HepG2 (cell line): ENCODE measurements around the gene DUS2. TPM values are rescaled to one million over a fixed set of nuclear protein-coding genes. Genes with fewer than 3 reads are reported as not detected.

ENCODE experiments used
- FOXK1 ChIP-seq: sonication (generic); formaldehyde crosslinking; IDR thresholded peaks from 2 replicates; pipeline ENCODE4 v1.4.0; 2020; ENCODE audit warnings: low read depth, missing genetic modification reagents, borderline replicate concordance
- KAT8 ChIP-seq: IDR thresholded peaks from 2 replicates; pipeline ENCODE4 v1.6.1; 2016; ENCODE audit warnings: missing genetic modification reagents, missing compliant biosample characterization
- KMT2B ChIP-seq: IDR thresholded peaks from 2 replicates; pipeline ENCODE4 v1.6.1; 2016; ENCODE audit warnings: missing genetic modification reagents, missing compliant biosample characterization
- MYNN ChIP-seq: sonication (generic); formaldehyde crosslinking; IDR thresholded peaks from 2 replicates; pipeline ENCODE4 v1.4.0; 2020; ENCODE audit warnings: mild to moderate bottlenecking, low read depth, missing genetic modification reagents
- NR3C1 ChIP-seq: sonication (generic); formaldehyde crosslinking; IDR thresholded peaks from 2 replicates; pipeline ENCODE4 v1.4.0; 2020; ENCODE audit warnings: missing genetic modification reagents
- ZMYM4 ChIP-seq: sonication (generic); formaldehyde crosslinking; IDR thresholded peaks from 2 replicates; pipeline ENCODE4 v1.8.1; 2023; ENCODE audit warnings: mild to moderate bottlenecking, missing genetic modification reagents
- ZNF792 ChIP-seq: IDR thresholded peaks from 2 replicates; pipeline ENCODE4 v1.6.1; 2016
- polyA plus RNA-seq, 8 experiments: library from polyadenylated mRNA; depleted of rRNA in 3 of 8; stranded (reverse) in 7 of 8; unstranded in 1 of 8; fragments of >200 nt; fragmentation: Illumina TruSeq in 4 of 8; extraction: Trizol in 4 of 8; gene quantifications; 2 replicates each; pipeline versions ENCODE4 v1.2.1 to v1.2.3, GENCODE V29; 2011 to 2016; ENCODE audit warnings: low read depth in 4 of 8, missing spikeins in 1 of 8, mixed read lengths in 1 of 8; ENCODE audit not compliant: insufficient read depth in 1 of 8
- total RNA-seq, 5 experiments: library from RNA; depleted of rRNA; stranded (reverse); fragments of >200 nt; fragmentation: Illumina TruSeq; extraction: Trizol; gene quantifications; 2 replicates each; pipeline ENCODE4 v1.2.3, GENCODE V29; 2016; ENCODE audit warnings: low read depth in 1 of 5
- TF ChIP-seq, protein P1 (sequence below): IDR thresholded peaks from 2 replicates; pipeline ENCODE4 v1.6.1; 2016; ENCODE audit warnings: control low read depth
- TF ChIP-seq, protein P2 (sequence below): sonication (generic); formaldehyde crosslinking; IDR thresholded peaks from 2 replicates; pipeline ENCODE4 v1.5.0; 2020; ENCODE audit warnings: mild to moderate bottlenecking, missing genetic modification reagents
- TF ChIP-seq, protein P3 (sequence below): sonication (generic); formaldehyde crosslinking; IDR thresholded peaks from 2 replicates; pipeline ENCODE4 v1.4.0; 2020; ENCODE audit warnings: missing genetic modification reagents
- TF ChIP-seq, protein P4 (sequence below): sonication (generic); formaldehyde crosslinking; conservative IDR thresholded peaks from 2 replicates; pipeline ENCODE4 v1.4.0; 2020; ENCODE audit warnings: missing genetic modification reagents
- TF ChIP-seq, protein P5 (sequence below): sonication (generic); formaldehyde crosslinking; IDR thresholded peaks from 2 replicates; pipeline ENCODE4 v1.5.1; 2020; ENCODE audit warnings: missing genetic modification reagents, mild to moderate bottlenecking, borderline replicate concordance
- TF ChIP-seq, protein P6 (sequence below): sonication (generic); formaldehyde crosslinking; IDR thresholded peaks from 2 replicates; pipeline ENCODE4 v1.5.0; 2020; ENCODE audit warnings: mild to moderate bottlenecking, missing genetic modification reagents, borderline replicate concordance
- TF ChIP-seq, protein P7 (sequence below): sonication (generic); formaldehyde crosslinking; IDR thresholded peaks from 2 replicates; pipeline ENCODE4 v1.8.0; 2022; ENCODE audit warnings: mild to moderate bottlenecking, missing genetic modification reagents, moderate library complexity

Gene DUS2
- total and polyA plus RNA-seq, 2 of the 13 experiments (the other 11 are each of a cell fraction or from before 2014, with no cell fraction given): 17.8 to 25.1 TPM

DNA sequence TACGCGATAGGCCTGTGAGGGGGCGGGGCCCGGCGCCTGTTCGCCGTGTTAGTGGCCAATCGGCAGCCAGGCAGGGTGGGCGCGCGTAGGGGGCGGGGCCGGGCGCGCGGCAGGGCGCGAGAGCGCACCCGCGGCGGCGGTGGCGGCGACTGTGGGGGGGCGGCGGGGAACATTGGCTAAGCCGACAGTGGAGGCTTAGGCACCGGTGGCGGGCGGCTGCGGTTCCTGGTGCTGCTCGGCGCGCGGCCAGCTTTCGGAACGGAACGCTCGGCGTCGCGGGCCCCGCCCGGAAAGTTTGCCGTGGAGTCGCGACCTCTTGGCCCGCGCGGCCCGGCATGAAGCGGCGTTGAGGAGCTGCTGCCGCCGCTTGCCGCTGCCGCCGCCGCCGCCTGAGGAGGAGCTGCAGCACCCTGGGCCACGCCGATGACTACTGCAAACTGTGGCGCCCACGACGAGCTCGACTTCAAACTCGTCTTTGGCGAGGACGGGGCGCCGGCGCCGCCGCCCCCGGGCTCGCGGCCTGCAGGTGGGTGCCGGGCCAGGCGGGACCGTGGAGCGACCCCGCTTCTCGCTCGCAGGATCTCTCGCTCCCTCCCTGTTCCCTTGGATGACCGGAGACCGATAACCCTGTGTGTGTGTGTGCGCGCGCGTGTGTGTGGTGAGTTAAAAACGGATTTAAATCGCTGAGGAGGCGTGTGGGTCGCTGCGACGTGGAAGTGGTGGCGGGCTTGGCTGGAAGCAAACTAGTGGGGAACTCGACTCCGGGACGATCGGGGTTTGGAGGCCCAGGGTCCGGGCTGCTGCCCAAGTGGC is 62.4 kb downstream of the DUS2 start, which contains the start of gene NFATC3 (continued):
- TF ChIP-seq, protein P1, sequence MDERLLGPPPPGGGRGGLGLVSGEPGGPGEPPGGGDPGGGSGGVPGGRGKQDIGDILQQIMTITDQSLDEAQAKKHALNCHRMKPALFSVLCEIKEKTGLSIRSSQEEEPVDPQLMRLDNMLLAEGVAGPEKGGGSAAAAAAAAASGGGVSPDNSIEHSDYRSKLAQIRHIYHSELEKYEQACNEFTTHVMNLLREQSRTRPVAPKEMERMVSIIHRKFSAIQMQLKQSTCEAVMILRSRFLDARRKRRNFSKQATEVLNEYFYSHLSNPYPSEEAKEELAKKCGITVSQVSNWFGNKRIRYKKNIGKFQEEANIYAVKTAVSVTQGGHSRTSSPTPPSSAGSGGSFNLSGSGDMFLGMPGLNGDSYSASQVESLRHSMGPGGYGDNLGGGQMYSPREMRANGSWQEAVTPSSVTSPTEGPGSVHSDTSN (CRISPR knock-in tag): no peak
- no peak; the same call in 1 of the 2 replicates for TF ChIP-seq ZNF792 (CRISPR knock-in tag)
- TF ChIP-seq, protein P2, sequence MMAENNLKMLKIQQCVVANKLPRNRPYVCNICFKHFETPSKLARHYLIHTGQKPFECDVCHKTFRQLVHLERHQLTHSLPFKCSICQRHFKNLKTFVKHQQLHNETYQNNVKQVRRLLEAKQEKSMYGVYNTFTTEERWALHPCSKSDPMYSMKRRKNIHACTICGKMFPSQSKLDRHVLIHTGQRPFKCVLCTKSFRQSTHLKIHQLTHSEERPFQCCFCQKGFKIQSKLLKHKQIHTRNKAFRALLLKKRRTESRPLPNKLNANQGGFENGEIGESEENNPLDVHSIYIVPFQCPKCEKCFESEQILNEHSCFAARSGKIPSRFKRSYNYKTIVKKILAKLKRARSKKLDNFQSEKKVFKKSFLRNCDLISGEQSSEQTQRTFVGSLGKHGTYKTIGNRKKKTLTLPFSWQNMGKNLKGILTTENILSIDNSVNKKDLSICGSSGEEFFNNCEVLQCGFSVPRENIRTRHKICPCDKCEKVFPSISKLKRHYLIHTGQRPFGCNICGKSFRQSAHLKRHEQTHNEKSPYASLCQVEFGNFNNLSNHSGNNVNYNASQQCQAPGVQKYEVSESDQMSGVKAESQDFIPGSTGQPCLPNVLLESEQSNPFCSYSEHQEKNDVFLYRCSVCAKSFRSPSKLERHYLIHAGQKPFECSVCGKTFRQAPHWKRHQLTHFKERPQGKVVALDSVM (CRISPR knock-in tag): 0 out of 2 replicates have a peak, but pooled peaks have one; percentile 13
- TF ChIP-seq NR3C1: no peak
- no peak for TF ChIP-seq KAT8
- TF ChIP-seq, protein P3, sequence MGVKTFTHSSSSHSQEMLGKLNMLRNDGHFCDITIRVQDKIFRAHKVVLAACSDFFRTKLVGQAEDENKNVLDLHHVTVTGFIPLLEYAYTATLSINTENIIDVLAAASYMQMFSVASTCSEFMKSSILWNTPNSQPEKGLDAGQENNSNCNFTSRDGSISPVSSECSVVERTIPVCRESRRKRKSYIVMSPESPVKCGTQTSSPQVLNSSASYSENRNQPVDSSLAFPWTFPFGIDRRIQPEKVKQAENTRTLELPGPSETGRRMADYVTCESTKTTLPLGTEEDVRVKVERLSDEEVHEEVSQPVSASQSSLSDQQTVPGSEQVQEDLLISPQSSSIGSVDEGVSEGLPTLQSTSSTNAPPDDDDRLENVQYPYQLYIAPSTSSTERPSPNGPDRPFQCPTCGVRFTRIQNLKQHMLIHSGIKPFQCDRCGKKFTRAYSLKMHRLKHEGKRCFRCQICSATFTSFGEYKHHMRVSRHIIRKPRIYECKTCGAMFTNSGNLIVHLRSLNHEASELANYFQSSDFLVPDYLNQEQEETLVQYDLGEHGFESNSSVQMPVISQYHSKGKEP (CRISPR knock-in tag): no peak
- TF ChIP-seq, protein P4, sequence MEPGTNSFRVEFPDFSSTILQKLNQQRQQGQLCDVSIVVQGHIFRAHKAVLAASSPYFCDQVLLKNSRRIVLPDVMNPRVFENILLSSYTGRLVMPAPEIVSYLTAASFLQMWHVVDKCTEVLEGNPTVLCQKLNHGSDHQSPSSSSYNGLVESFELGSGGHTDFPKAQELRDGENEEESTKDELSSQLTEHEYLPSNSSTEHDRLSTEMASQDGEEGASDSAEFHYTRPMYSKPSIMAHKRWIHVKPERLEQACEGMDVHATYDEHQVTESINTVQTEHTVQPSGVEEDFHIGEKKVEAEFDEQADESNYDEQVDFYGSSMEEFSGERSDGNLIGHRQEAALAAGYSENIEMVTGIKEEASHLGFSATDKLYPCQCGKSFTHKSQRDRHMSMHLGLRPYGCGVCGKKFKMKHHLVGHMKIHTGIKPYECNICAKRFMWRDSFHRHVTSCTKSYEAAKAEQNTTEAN (CRISPR knock-in tag): no peak
- no peak for TF ChIP-seq MYNN (CRISPR knock-in tag)
- no peak for TF ChIP-seq KMT2B (CRISPR knock-in tag)
- TF ChIP-seq, protein P5, sequence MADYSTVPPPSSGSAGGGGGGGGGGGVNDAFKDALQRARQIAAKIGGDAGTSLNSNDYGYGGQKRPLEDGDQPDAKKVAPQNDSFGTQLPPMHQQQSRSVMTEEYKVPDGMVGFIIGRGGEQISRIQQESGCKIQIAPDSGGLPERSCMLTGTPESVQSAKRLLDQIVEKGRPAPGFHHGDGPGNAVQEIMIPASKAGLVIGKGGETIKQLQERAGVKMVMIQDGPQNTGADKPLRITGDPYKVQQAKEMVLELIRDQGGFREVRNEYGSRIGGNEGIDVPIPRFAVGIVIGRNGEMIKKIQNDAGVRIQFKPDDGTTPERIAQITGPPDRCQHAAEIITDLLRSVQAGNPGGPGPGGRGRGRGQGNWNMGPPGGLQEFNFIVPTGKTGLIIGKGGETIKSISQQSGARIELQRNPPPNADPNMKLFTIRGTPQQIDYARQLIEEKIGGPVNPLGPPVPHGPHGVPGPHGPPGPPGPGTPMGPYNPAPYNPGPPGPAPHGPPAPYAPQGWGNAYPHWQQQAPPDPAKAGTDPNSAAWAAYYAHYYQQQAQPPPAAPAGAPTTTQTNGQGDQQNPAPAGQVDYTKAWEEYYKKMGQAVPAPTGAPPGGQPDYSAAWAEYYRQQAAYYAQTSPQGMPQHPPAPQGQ (CRISPR knock-in tag): no peak
- TF ChIP-seq ZMYM4 (CRISPR knock-in tag): no peak
- TF ChIP-seq, protein P6, sequence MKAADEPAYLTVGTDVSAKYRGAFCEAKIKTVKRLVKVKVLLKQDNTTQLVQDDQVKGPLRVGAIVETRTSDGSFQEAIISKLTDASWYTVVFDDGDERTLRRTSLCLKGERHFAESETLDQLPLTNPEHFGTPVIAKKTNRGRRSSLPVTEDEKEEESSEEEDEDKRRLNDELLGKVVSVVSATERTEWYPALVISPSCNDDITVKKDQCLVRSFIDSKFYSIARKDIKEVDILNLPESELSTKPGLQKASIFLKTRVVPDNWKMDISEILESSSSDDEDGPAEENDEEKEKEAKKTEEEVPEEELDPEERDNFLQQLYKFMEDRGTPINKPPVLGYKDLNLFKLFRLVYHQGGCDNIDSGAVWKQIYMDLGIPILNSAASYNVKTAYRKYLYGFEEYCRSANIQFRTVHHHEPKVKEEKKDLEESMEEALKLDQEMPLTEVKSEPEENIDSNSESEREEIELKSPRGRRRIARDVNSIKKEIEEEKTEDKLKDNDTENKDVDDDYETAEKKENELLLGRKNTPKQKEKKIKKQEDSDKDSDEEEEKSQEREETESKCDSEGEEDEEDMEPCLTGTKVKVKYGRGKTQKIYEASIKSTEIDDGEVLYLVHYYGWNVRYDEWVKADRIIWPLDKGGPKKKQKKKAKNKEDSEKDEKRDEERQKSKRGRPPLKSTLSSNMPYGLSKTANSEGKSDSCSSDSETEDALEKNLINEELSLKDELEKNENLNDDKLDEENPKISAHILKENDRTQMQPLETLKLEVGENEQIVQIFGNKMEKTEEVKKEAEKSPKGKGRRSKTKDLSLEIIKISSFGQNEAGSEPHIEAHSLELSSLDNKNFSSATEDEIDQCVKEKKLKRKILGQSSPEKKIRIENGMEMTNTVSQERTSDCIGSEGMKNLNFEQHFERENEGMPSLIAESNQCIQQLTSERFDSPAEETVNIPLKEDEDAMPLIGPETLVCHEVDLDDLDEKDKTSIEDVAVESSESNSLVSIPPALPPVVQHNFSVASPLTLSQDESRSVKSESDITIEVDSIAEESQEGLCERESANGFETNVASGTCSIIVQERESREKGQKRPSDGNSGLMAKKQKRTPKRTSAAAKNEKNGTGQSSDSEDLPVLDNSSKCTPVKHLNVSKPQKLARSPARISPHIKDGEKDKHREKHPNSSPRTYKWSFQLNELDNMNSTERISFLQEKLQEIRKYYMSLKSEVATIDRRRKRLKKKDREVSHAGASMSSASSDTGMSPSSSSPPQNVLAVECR (CRISPR knock-in tag): peak; percentile 87
- TF ChIP-seq, protein P7, sequence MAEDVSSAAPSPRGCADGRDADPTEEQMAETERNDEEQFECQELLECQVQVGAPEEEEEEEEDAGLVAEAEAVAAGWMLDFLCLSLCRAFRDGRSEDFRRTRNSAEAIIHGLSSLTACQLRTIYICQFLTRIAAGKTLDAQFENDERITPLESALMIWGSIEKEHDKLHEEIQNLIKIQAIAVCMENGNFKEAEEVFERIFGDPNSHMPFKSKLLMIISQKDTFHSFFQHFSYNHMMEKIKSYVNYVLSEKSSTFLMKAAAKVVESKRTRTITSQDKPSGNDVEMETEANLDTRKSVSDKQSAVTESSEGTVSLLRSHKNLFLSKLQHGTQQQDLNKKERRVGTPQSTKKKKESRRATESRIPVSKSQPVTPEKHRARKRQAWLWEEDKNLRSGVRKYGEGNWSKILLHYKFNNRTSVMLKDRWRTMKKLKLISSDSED: no peak
- TF ChIP-seq FOXK1 (CRISPR knock-in tag): 0 out of 2 replicates have a peak, but pooled peaks have one; percentile 9
